Measurements from ENCODE around the gene EFNB2. TPM values are rescaled to one million over a fixed set of nuclear protein-coding genes. Genes with fewer than 3 reads are reported as not detected.

Gene EFNB2
- total RNA-seq, 2 donors from 2014 or later = 27.2 to 45.2 TPM

DNA sequence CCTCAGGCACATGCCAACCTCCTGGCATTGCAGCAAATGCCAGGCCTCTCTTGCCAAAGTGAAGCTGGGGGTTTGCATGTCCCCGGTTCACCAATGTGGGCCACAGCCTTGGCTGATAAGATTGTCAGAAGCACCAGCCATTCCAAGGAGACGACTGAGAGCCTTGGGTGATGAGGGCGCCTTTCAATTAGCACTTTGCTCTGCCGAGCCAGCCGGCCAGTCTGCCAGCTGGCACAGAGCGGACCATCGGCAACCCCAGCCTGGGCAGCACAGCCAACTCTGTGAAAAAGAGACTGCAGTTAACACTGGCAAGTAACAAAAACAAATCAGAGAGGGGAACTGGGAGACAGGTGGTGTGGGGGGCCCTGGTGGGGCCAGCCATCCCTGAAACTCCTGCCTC is 67.3 kb downstream of the EFNB2 start:
- Histone ChIP-seq H3K27ac (peak overlapping the region; percentile 21), H3K9me3 (no peaks in the 10 kb centered on the region), H3K4me3 (peak overlapping the region; percentile 55), H3K4me1 (ENCODE audit: control insufficient read depth in 1 of 2, low read depth in 2 of 2) (peaks cover 0 to 16% of the 10 kb centered on the region in 2 donors), H3K27me3 (replicated peaks; ENCODE audit: insufficient read depth) (no peaks in the 10 kb centered on the region), H3K36me3 (no peaks in the 10 kb centered on the region)
- TF ChIP-seq, protein P1, sequence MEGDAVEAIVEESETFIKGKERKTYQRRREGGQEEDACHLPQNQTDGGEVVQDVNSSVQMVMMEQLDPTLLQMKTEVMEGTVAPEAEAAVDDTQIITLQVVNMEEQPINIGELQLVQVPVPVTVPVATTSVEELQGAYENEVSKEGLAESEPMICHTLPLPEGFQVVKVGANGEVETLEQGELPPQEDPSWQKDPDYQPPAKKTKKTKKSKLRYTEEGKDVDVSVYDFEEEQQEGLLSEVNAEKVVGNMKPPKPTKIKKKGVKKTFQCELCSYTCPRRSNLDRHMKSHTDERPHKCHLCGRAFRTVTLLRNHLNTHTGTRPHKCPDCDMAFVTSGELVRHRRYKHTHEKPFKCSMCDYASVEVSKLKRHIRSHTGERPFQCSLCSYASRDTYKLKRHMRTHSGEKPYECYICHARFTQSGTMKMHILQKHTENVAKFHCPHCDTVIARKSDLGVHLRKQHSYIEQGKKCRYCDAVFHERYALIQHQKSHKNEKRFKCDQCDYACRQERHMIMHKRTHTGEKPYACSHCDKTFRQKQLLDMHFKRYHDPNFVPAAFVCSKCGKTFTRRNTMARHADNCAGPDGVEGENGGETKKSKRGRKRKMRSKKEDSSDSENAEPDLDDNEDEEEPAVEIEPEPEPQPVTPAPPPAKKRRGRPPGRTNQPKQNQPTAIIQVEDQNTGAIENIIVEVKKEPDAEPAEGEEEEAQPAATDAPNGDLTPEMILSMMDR (IDR thresholded peaks at IDR 0.05) = no peak
- ATAC-seq (ENCODE audit: insufficient number of reproducible peaks, low FRiP score, low read depth) (no peak), DNase-seq (ENCODE audit: low spot score) (no peak)

GRCh38 chr13:106467427-106468122 is 67.9 kb downstream of the EFNB2 start:
- ATAC-seq (ENCODE audit: insufficient number of reproducible peaks, low FRiP score, low read depth) = no peak
- DNase-seq (ENCODE audit: low spot score) = no peak
- H3K4me1 ChIP-seq (ENCODE audit: control insufficient read depth in 1 of 2, low read depth in 2 of 2) = peaks cover 0 to 10% of the 10 kb centered on the region in 2 donors
- peak overlapping the region; percentile 55 for H3K4me3 ChIP-seq
- TF ChIP-seq, protein P1 (IDR thresholded peaks at IDR 0.05) = no peak
- H3K36me3 ChIP-seq = no peaks in the 10 kb centered on the region
- peak overlapping the region in 1 of 2 donors; percentile 21 for H3K27ac ChIP-seq
- no peaks in the 10 kb centered on the region for H3K9me3 ChIP-seq
- H3K27me3 ChIP-seq (replicated peaks; ENCODE audit: insufficient read depth) = no peaks in the 10 kb centered on the region

DNA sequence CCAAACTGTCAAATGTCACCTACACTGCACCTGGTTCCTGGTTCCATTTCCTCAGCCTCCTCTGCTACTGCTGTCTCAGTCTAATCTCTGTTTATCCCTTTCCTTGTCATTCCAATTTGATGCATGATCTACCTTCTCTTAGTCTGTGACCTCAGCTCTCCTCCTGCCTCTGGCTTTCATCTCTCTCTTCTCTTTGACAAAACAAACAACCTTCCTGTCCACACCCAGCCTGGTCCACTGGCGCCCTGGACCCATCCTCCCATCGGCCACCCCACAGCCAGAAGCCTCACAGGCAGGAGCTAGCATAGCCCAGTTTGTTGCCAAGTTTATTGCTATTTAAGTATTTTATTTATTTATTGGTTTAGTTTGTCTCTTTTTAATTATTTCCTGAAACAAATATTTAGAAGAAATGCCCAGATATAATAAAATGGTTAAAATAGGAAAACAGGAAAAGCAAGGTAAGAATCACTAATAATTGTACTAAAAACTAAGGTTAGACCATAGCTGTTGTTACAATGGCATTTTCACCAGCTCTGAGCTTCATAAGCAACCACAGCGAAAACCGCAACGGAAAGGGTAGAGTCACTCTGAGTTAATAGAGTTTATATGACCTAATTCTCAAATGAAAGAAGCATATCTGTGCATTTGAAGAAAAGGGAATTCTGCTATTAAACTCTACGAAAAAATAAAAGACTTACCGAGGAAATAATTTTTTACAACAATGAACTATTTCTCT is 68.6 kb downstream of the EFNB2 start:
- no peaks in the 10 kb centered on the region for H3K9me3 ChIP-seq
- H3K27me3 ChIP-seq (replicated peaks; ENCODE audit: insufficient read depth) = no peaks in the 10 kb centered on the region
- H3K4me1 ChIP-seq (ENCODE audit: control insufficient read depth in 1 of 2, low read depth in 2 of 2) = peaks cover 0 to 7% of the 10 kb centered on the region in 2 donors
- H3K27ac ChIP-seq = no peak overlapping the region
- ATAC-seq (ENCODE audit: insufficient number of reproducible peaks, low FRiP score, low read depth) = no peak
- no peak overlapping the region for H3K4me3 ChIP-seq
- H3K36me3 ChIP-seq = no peaks in the 10 kb centered on the region
- no peak for DNase-seq (ENCODE audit: low spot score)
- TF ChIP-seq, protein P1 (IDR thresholded peaks at IDR 0.05) = no peak

- H3K27me3 ChIP-seq (replicated peaks; ENCODE audit: insufficient read depth) = no peaks in the 10 kb centered on the region
- peaks cover 0 to 7% of the 10 kb centered on the region in 2 donors for H3K4me1 ChIP-seq (ENCODE audit: control insufficient read depth in 1 of 2, low read depth in 2 of 2)
- H3K4me3 ChIP-seq = no peak overlapping the region
- no peaks in the 10 kb centered on the region for H3K9me3 ChIP-seq
- H3K36me3 ChIP-seq = no peaks in the 10 kb centered on the region
- H3K27ac ChIP-seq = no peak overlapping the region
- TF ChIP-seq, protein P1 (IDR thresholded peaks at IDR 0.05) = no peak
- DNase-seq (ENCODE audit: low spot score) (no peak), ATAC-seq (ENCODE audit: insufficient number of reproducible peaks, low FRiP score, low read depth) (no peak)
These were observed 71.4 kb downstream of the EFNB2 start for GRCh38 chr13:106464076-106464475.

DNA sequence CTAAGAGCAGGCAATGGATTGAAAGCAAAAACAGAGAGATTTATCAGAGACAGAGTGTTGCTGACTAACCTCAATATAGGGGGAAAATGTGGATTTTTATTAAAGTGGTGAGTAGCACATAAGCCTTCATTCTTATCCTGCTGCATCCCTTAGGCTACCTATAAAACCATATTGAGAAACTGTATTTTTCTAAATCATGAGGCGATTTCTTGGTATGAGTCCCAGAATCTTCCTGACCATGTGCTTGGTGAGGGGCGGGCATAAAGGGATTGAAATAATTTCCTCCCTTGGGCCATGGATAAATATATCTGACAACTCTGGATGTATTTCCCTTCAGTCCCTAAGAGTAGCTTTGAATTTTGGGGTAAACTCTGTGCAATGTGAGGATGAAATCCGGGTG is 72.8 kb downstream of the EFNB2 start:
- H3K9me3 ChIP-seq = no peaks in the 10 kb centered on the region
- H3K4me1 ChIP-seq (ENCODE audit: control insufficient read depth in 1 of 2, low read depth in 2 of 2) = peaks cover 0 to 4% of the 10 kb centered on the region in 2 donors
- TF ChIP-seq, protein P1 (IDR thresholded peaks at IDR 0.05) = no peak
- H3K27ac ChIP-seq = no peak overlapping the region
- no peaks in the 10 kb centered on the region for H3K27me3 ChIP-seq (replicated peaks; ENCODE audit: insufficient read depth)
- DNase-seq (ENCODE audit: low spot score) (no peak), ATAC-seq (ENCODE audit: insufficient number of reproducible peaks, low FRiP score, low read depth) (no peak)
- no peaks in the 10 kb centered on the region for H3K36me3 ChIP-seq
- H3K4me3 ChIP-seq = no peak overlapping the region

All from thoracic aorta (tissue), 2 donors.